Measurements from ENCODE around the gene KIAA1191. TPM values are rescaled to one million over a fixed set of nuclear protein-coding genes. Genes with fewer than 3 reads are reported as not detected.

The KIAA1191 gene
- total RNA-seq, 1 experiment from 2014 or later: 128 TPM

GRCh38 chr5:176407456-176408251, 46.1 kb upstream of the KIAA1191 start:
- no peak overlapping the region for H3K4ac ChIP-seq (ENCODE audit: low read depth, low read length)
- no peaks in the 10 kb centered on the region for H3K23me2 ChIP-seq (ENCODE audit: insufficient read length, low read depth, low read length, poor library complexity, severe bottlenecking)
- H3K79me2 ChIP-seq (ENCODE audit: insufficient read depth, low read length): no peaks in the 10 kb centered on the region
- no peak overlapping the region for H3K4me3 Mint-ChIP-seq
- no peaks in the 10 kb centered on the region for H4K20me1 ChIP-seq (ENCODE audit: control insufficient read depth, insufficient read depth, insufficient read length)
- no peak overlapping the region for H4K8ac ChIP-seq (replicated peaks; ENCODE audit: insufficient read length, low read depth, low read length)
- DNase-seq: no peak
- no peak overlapping the region for H2BK120ac ChIP-seq (ENCODE audit: low read depth, low read length, poor library complexity, severe bottlenecking)
- no peak overlapping the region for H3K9ac ChIP-seq (ENCODE audit: extremely low read depth, insufficient read length, low read length)
- no CpG with 5 or more reads among the region's 6 CpGs for WGBS (ENCODE audit: extremely low coverage, insufficient read length, low lambda C conversion rate)
- no peaks in the 10 kb centered on the region for H3K9me3 ChIP-seq (ENCODE audit: control insufficient read depth, low read depth, low read length)
- no peak for TF ChIP-seq CTCF (conservative IDR thresholded peaks at IDR 0.05)
- H3K36me3 Mint-ChIP-seq (ENCODE audit: insufficient read depth in 1 of 3, low read depth in 3 of 3): peaks cover 0 to 11% (median 5%) of the 10 kb centered on the region in 3 experiments; a peak in 3 of 7 replicates
- no peak overlapping the region for H2BK20ac ChIP-seq (ENCODE audit: low read depth, low read length, poor library complexity, severe bottlenecking)
- no peak overlapping the region for H2AFZ ChIP-seq (ENCODE audit: low read length)
- no peak overlapping the region for H3K18ac ChIP-seq (ENCODE audit: insufficient read length, low read depth, low read length)
- H3K4me2 ChIP-seq (ENCODE audit: insufficient read depth, insufficient read length, low read length): no peak overlapping the region
- no peaks in the 10 kb centered on the region for H3K4me1 ChIP-seq (ENCODE audit: insufficient read depth, low read length)
- H4K91ac ChIP-seq (ENCODE audit: insufficient read length, low read depth, low read length): no peak overlapping the region
- H3K79me1 ChIP-seq (ENCODE audit: insufficient read depth, low read depth, low read length, poor library complexity, severe bottlenecking): no peaks in the 10 kb centered on the region
- H2BK12ac ChIP-seq (ENCODE audit: insufficient read length, low read depth, low read length): no peak overlapping the region
- no peak overlapping the region for H2BK5ac ChIP-seq (ENCODE audit: insufficient read length, low read length)
- H3K4me1 Mint-ChIP-seq: peaks cover 7 to 8% of the 10 kb centered on the region in 2 experiments; a peak in 2 of 4 replicates
- H2BK15ac ChIP-seq (ENCODE audit: low read depth, low read length): no peak overlapping the region
- H3K27ac Mint-ChIP-seq: no peak overlapping the region; a peak in 1 of 7 replicates
- no peaks in the 10 kb centered on the region for H3K27me3 ChIP-seq (ENCODE audit: insufficient read depth, low read length)
- no peak overlapping the region for H3K56ac ChIP-seq (ENCODE audit: insufficient read length, low read depth, low read length)
- H4K5ac ChIP-seq (ENCODE audit: insufficient read length, low read depth, low read length): no peak overlapping the region
- H3K23ac ChIP-seq (ENCODE audit: insufficient read length, low read depth, low read length): no peak overlapping the region
- no peak overlapping the region for H3T11ph ChIP-seq (ENCODE audit: low read length)
- no peak overlapping the region for H3K27ac ChIP-seq (ENCODE audit: insufficient read length, low read depth, low read length)
- no peak overlapping the region for H3K14ac ChIP-seq (ENCODE audit: insufficient read depth, low read length)
- no peak overlapping the region for H2AK5ac ChIP-seq (ENCODE audit: insufficient read length, low read length)
- no peaks in the 10 kb centered on the region for H3K27me3 Mint-ChIP-seq (ENCODE audit: low read depth)
- H3K9me3 Mint-ChIP-seq: no peaks in the 10 kb centered on the region

All from H9 (cell line).